SK-N-MC (cell line): ENCODE data around the gene EZH1.

Experiments
- EZH2 ChIP-seq: fragments of 200-600 bp; sonication (generic); IDR thresholded peaks from one replicate; pipeline ENCODE4 v1.6.1; 2017; ENCODE audit warnings: antibody characterized with exemption
- FOXP2 ChIP-seq: optimal IDR thresholded peaks from 2 replicates; pipeline ENCODE3; 2011; ENCODE audit warnings: mild to moderate bottlenecking, moderate library complexity; ENCODE audit not compliant: insufficient read depth; ENCODE audit errors: extremely low read length, control extremely low read depth
- POLR2AphosphoS5 ChIP-seq: IDR thresholded peaks from 2 replicates; pipeline ENCODE4 v1.6.1; 2012; ENCODE audit warnings: mild to moderate bottlenecking, low read depth, low read length, borderline replicate concordance

- no peak for TF ChIP-seq POLR2AphosphoS5
- TF ChIP-seq FOXP2, result no peak
- no peak for TF ChIP-seq EZH2
Observed at GRCh38 chr17:42699415-42699740, 45.5 kb downstream of the EZH1 start.
